Activated T-helper 2 cell treated with anti-CD3 and anti-CD28 coated beads, Interferon-gamma antibody, Interleukin-2, Interleukin-4, amounts not matched to agents 10 μg/mL and 5 μg/mL and 100 μg/mL, durations not matched to agents 14 hours and 24 hours and 36 hours (primary cell): ENCODE measurements around the gene ITGAV. TPM values are rescaled to one million over a fixed set of nuclear protein-coding genes. Genes with fewer than 3 reads are reported as not detected.

ENCODE experiments used
- DNase-seq: peaks from one replicate; pipeline ENCODE4 v3.0.0; 2021; ENCODE audit warnings: low spot score
- H3K27ac Mint-ChIP-seq: one replicate; pipeline ENCODE4 v1.8.0; 2021; ENCODE audit warnings: mixed read lengths
- H3K27me3 Mint-ChIP-seq: one replicate; pipeline ENCODE4 v1.8.0; 2021; ENCODE audit warnings: low read depth, mixed read lengths
- H3K36me3 Mint-ChIP-seq: one replicate; pipeline ENCODE4 v1.8.0; 2021; ENCODE audit warnings: low read depth, mixed read lengths
- H3K4me1 Mint-ChIP-seq: one replicate; pipeline ENCODE4 v1.8.0; 2021; ENCODE audit warnings: low read depth, mixed read lengths
- H3K4me3 Mint-ChIP-seq: one replicate; pipeline ENCODE4 v1.8.0; 2021; ENCODE audit warnings: low read depth, mild to moderate bottlenecking, moderate library complexity, mixed read lengths
- H3K9me3 Mint-ChIP-seq: one replicate; pipeline ENCODE4 v1.8.0; 2021; ENCODE audit warnings: mixed read lengths
- intact Hi-C: fragments of 100-400 bp; cut with micrococcal nuclease; formaldehyde crosslinking; loops from one replicate; pipeline ENCODE4 v1.15.1; 2023
- total RNA-seq: library from RNA; stranded (reverse); gene quantifications from 2 replicates; pipeline ENCODE4 v1.2.3, GENCODE V29; 2022

Gene ITGAV
- total RNA-seq, 1 donor from 2014 or later, result 10.6 TPM

- intact Hi-C loops, result no loop called here
- peaks cover 85% of the 10 kb centered on the region for H3K36me3 Mint-ChIP-seq
- no peak overlapping the region for H3K27ac Mint-ChIP-seq
Observed at GRCh38 chr2:186670831-186671230, 81.0 kb downstream of the ITGAV start.

GRCh38 chr2:186675380-186675779, 85.5 kb downstream of the ITGAV start:
- H3K4me1 Mint-ChIP-seq, result no peaks in the 10 kb centered on the region
- H3K27ac Mint-ChIP-seq, result no peak overlapping the region
- intact Hi-C loops, result no loop called here
- H3K36me3 Mint-ChIP-seq, result peaks cover 57% of the 10 kb centered on the region
- H3K9me3 Mint-ChIP-seq, result peaks cover 12% of the 10 kb centered on the region
- no peak for DNase-seq
- no peaks in the 10 kb centered on the region for H3K27me3 Mint-ChIP-seq
- no peak overlapping the region for H3K4me3 Mint-ChIP-seq

More at GRCh38 chr2:186670831-186671230, 81.0 kb downstream of the ITGAV start:
- no peaks in the 10 kb centered on the region for H3K27me3 Mint-ChIP-seq
- peaks cover 12% of the 10 kb centered on the region for H3K9me3 Mint-ChIP-seq
- no peak overlapping the region for H3K4me3 Mint-ChIP-seq
- no peak for DNase-seq
- no peaks in the 10 kb centered on the region for H3K4me1 Mint-ChIP-seq

- peaks cover 12% of the 10 kb centered on the region for H3K9me3 Mint-ChIP-seq
- no peak overlapping the region for H3K4me3 Mint-ChIP-seq
- no peak overlapping the region for H3K27ac Mint-ChIP-seq
- intact Hi-C loops, result no loop called here
- no peak for DNase-seq
- H3K4me1 Mint-ChIP-seq, result no peaks in the 10 kb centered on the region
- H3K27me3 Mint-ChIP-seq, result no peaks in the 10 kb centered on the region
- H3K36me3 Mint-ChIP-seq, result peaks cover 4% of the 10 kb centered on the region
Observed at GRCh38 chr2:186683341-186683740, 93.5 kb downstream of the ITGAV start.

DNA sequence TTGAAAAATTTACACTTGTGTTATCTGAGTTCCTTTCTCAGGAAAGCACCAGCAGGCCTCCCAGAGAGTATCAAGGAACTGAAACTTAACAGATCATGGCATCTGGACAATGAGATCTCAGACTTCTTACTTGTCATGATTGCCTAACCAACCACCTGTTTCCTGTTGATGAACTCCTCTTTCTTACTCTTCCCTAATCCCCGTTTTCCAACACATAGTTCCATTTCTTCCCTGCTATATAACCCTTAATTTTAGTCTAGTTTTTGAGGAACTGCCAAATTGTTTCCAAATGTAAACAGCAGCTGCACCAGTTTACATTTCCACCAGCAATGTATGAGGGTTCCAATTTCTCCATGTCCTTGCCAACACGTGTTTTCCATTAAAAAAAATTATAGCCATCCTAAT, 98.0 kb downstream of the ITGAV start:
- peaks cover 16% of the 10 kb centered on the region for H3K9me3 Mint-ChIP-seq
- no peak for DNase-seq
- intact Hi-C loops, result no loop called here
- peaks cover 8% of the 10 kb centered on the region for H3K27me3 Mint-ChIP-seq
- H3K27ac Mint-ChIP-seq, result no peak overlapping the region
- H3K36me3 Mint-ChIP-seq, result no peaks in the 10 kb centered on the region
- no peaks in the 10 kb centered on the region for H3K4me1 Mint-ChIP-seq
- H3K4me3 Mint-ChIP-seq, result no peak overlapping the region

DNA sequence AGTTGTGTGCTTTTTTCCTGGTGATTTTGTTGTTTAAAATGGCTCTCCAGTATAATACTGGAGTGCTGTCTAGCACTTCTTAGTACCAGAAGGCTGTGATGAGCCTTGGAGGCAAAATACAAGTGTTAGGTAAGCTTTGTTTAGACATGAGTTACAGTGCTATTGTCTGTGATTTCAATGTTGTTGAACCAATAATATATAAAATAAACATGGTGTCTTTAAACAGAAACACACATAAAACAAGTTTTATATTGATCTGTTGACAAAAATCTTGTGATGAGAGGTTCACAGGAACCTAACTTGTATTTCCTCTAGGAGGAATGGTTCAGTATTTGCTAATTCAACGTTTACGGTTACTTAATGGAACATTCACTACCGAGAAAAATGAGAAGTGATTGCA, 99.0 kb downstream of the ITGAV start:
- H3K36me3 Mint-ChIP-seq, result no peaks in the 10 kb centered on the region
- no peak overlapping the region for H3K4me3 Mint-ChIP-seq
- peaks cover 14% of the 10 kb centered on the region for H3K27me3 Mint-ChIP-seq
- H3K4me1 Mint-ChIP-seq, result no peaks in the 10 kb centered on the region
- no peak overlapping the region for H3K27ac Mint-ChIP-seq
- peaks cover 16% of the 10 kb centered on the region for H3K9me3 Mint-ChIP-seq
- intact Hi-C loops, result no loop called here
- no peak for DNase-seq

DNA sequence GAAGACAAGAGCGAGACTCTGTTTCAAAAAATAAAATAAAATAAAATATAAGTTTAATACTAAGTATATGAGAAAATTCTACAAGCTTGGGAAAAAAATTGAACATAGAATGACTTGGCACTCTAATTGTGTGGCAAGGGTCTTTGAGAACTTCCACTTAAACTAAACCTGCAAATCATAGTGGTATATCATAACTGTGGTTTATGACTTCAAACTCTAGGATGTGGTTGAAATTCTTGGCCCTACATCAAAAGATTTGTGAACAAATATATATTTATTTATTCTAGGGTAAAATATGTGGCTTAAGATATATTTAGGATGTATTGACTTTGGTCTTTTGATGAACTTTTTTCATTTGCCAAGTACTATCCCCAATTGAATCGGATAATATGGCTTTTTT, 100.9 kb downstream of the ITGAV start:
- no peak for DNase-seq
- Mint-ChIP-seq H3K36me3 (no peaks in the 10 kb centered on the region), H3K27ac (no peak overlapping the region), H3K4me3 (no peak overlapping the region), H3K4me1 (peaks cover 7% of the 10 kb centered on the region), H3K9me3 (peaks cover 16% of the 10 kb centered on the region), H3K27me3 (peaks cover 30% of the 10 kb centered on the region)
- intact Hi-C loops, result no loop called here

DNA sequence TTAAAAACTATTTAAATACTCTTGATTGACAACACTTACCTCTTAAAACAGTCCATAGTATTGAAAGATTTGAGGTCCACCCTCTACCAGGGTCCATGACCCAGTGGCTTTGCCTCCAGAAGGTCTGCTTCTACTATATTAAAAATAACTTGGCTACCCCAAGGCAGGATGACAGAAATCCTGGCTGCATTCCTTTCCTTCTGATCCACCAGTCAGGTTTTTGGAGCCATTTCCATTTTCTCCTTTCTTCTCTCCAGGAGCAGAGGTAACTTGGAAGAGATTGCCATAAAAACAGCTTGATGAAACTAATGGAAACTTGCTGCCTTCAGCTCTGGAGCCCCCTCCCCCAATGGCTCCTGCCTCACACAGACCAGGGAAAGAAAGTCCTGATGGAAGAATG, 101.4 kb downstream of the ITGAV start:
- no peak overlapping the region for H3K4me3 Mint-ChIP-seq
- intact Hi-C loops, result no loop called here
- H3K27me3 Mint-ChIP-seq, result peaks cover 34% of the 10 kb centered on the region

GRCh38 chr2:186691900-186692299, 102.0 kb downstream of the ITGAV start:
- no peaks in the 10 kb centered on the region for H3K36me3 Mint-ChIP-seq
- peaks cover 41% of the 10 kb centered on the region for H3K27me3 Mint-ChIP-seq
- peaks cover 7% of the 10 kb centered on the region for H3K4me1 Mint-ChIP-seq
- H3K4me3 Mint-ChIP-seq, result no peak overlapping the region
- no peak overlapping the region for H3K27ac Mint-ChIP-seq
- no peak for DNase-seq
- peaks cover 16% of the 10 kb centered on the region for H3K9me3 Mint-ChIP-seq
- intact Hi-C loops, result no loop called here

More for the DNA sequence above, 101.4 kb downstream of the ITGAV start:
- H3K4me1 Mint-ChIP-seq, result peaks cover 7% of the 10 kb centered on the region
- peaks cover 16% of the 10 kb centered on the region for H3K9me3 Mint-ChIP-seq
- DNase-seq, result no peak
- H3K27ac Mint-ChIP-seq, result no peak overlapping the region
- H3K36me3 Mint-ChIP-seq, result no peaks in the 10 kb centered on the region

GRCh38 chr2:186693446-186693832, 103.6 kb downstream of the ITGAV start:
- intact Hi-C loops, result no loop called here
- peaks cover 7% of the 10 kb centered on the region for H3K4me1 Mint-ChIP-seq
- no peaks in the 10 kb centered on the region for H3K36me3 Mint-ChIP-seq
- peaks cover 2% of the 10 kb centered on the region for H3K9me3 Mint-ChIP-seq
- H3K4me3 Mint-ChIP-seq, result no peak overlapping the region
- peaks cover 43% of the 10 kb centered on the region for H3K27me3 Mint-ChIP-seq
- H3K27ac Mint-ChIP-seq, result no peak overlapping the region
- no peak for DNase-seq

- Mint-ChIP-seq H3K4me3 (no peak overlapping the region), H3K36me3 (no peaks in the 10 kb centered on the region), H3K27me3 (peaks cover 59% of the 10 kb centered on the region), H3K27ac (no peak overlapping the region), H3K9me3 (no peaks in the 10 kb centered on the region), H3K4me1 (peaks cover 7% of the 10 kb centered on the region)
- DNase-seq, result no peak
- intact Hi-C loops, result no loop called here
Observed at GRCh38 chr2:186695081-186695756, 105.4 kb downstream of the ITGAV start.

DNA sequence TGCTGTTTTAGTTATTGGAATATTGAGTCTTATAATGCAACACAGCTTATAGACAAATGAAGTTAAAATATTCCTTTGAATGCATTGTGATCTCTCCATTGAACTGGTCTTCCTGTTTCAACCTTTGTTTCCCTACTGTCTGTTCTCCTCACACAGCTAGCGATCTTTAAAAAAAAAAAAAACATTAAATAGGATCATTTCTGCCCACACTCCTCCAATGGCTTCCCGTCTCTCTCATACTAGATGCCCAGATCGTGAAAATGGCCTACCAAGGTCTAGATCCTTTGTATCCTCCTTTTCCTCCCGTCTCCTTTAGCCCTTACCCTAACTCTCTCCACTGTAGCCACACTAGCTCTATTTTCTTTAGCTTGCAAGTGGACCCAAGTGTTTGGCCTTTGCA, 106.4 kb downstream of the ITGAV start:
- H3K27ac Mint-ChIP-seq, result no peak overlapping the region
- intact Hi-C loops, result no loop called here

GRCh38 chr2:186696804-186697203, 106.9 kb downstream of the ITGAV start:
- H3K27ac Mint-ChIP-seq, result no peak overlapping the region
- H3K4me3 Mint-ChIP-seq, result no peak overlapping the region
- no peak for DNase-seq
- no peaks in the 10 kb centered on the region for H3K9me3 Mint-ChIP-seq
- peaks cover 62% of the 10 kb centered on the region for H3K27me3 Mint-ChIP-seq
- peaks cover 7% of the 10 kb centered on the region for H3K4me1 Mint-ChIP-seq
- intact Hi-C loops, result no loop called here
- H3K36me3 Mint-ChIP-seq, result no peaks in the 10 kb centered on the region

More for the DNA sequence above, 106.4 kb downstream of the ITGAV start:
- no peaks in the 10 kb centered on the region for H3K9me3 Mint-ChIP-seq
- no peak for DNase-seq
- no peak overlapping the region for H3K4me3 Mint-ChIP-seq
- H3K27me3 Mint-ChIP-seq, result peaks cover 62% of the 10 kb centered on the region
- H3K4me1 Mint-ChIP-seq, result peaks cover 7% of the 10 kb centered on the region
- no peaks in the 10 kb centered on the region for H3K36me3 Mint-ChIP-seq

- H3K27me3 Mint-ChIP-seq, result peaks cover 58% of the 10 kb centered on the region
- no peak overlapping the region for H3K4me3 Mint-ChIP-seq
- no peak for DNase-seq
- H3K4me1 Mint-ChIP-seq, result peaks cover 7% of the 10 kb centered on the region
- no peak overlapping the region for H3K27ac Mint-ChIP-seq
- no peaks in the 10 kb centered on the region for H3K36me3 Mint-ChIP-seq
- H3K9me3 Mint-ChIP-seq, result no peaks in the 10 kb centered on the region
- intact Hi-C loops, result no loop called here
Observed at GRCh38 chr2:186697536-186697935, 107.7 kb downstream of the ITGAV start.

GRCh38 chr2:186699742-186700141, 109.9 kb downstream of the ITGAV start:
- Mint-ChIP-seq H3K4me3 (no peak overlapping the region), H3K27me3 (peaks cover 43% of the 10 kb centered on the region), H3K9me3 (no peaks in the 10 kb centered on the region), H3K27ac (no peak overlapping the region), H3K4me1 (peaks cover 7% of the 10 kb centered on the region), H3K36me3 (no peaks in the 10 kb centered on the region)
- no peak for DNase-seq
- intact Hi-C loops, result no loop called here
